GM12878 (cell line): ENCODE measurements around the gene MSL1.
A peak's percentile ranks its signal among the peaks of the same experiment; 100 is the strongest.

Source experiments
- CTCF ChIP-seq, 3 experiments: IDR thresholded peaks in 2 of 3; conservative IDR thresholded peaks in 1 of 3; 2 replicates each; pipeline ENCODE4 v1.5.1; 2011; ENCODE audit warnings: low read depth in 3 of 3, low read length in 3 of 3, mild to moderate bottlenecking in 3 of 3, control low read depth in 2 of 3, moderate library complexity in 2 of 3, inconsistent platforms in 1 of 3, mixed read lengths in 1 of 3; ENCODE audit not compliant: control insufficient read depth in 2 of 3, insufficient read depth in 1 of 3; ENCODE audit errors: extremely low read depth in 1 of 3
- GABPA ChIP-seq: IDR thresholded peaks from 2 replicates; pipeline ENCODE4 v1.6.1; 2014; ENCODE audit warnings: antibody characterized with exemption, low read depth, mild to moderate bottlenecking, inconsistent platforms
- RCOR1 ChIP-seq: conservative IDR thresholded peaks from 2 replicates; pipeline ENCODE4 v1.6.1; 2012; ENCODE audit warnings: low read depth, low read length, improper control_type of control experiment
- USF2 ChIP-seq: IDR thresholded peaks from 2 replicates; pipeline ENCODE4 v1.6.1; 2011; ENCODE audit warnings: low read depth, low read length, improper control_type of control experiment, borderline replicate concordance
- ZNF24 ChIP-seq: fragments of 450-650 bp; IDR thresholded peaks from 2 replicates; pipeline ENCODE4 v1.6.1; 2017; ENCODE audit warnings: antibody characterized with exemption, mild to moderate bottlenecking
- ZNF274 ChIP-seq: IDR thresholded peaks from one replicate; pipeline ENCODE4 v1.8.0; 2011; ENCODE audit not compliant: insufficient read length, insufficient read depth

DNA sequence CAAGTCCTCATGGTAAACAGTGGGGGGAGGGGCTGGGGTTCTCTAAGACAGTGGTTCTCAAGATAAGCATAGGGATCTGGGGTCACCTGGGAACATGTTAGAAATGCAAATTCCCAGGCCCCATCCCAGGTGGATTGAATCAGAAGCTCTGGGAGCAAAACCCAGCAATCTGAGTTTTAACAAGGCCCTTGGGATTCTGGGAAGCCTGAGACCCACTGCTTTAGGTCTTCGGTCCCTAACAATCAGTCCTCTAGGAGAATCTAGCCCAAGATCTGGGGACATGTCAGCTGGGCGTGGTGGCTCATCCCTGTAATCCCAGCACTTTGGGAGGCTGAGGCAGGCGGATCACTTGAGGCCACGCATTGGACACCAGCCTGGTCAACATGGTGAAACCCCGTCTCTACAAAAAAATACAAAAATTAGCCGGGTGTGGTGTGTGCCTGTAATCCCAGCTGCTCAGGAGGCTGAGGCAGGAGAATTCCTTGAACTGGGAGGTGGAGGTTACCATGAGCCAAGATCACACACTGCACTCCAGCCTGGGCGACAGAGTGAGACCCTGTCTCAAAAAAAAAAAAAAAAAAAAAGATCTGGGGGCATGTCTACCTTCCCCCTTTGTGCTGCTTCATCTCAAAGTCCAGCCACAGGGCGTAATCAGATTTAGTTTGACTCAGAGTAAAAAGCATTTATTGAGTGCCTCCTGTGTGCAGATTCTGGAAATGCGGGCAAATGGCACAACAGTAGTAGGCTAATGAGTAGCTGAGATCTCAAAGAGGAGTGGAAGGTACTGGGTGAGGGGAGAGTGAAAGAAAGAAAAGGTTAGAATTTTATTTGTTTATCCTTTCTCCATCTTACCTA lies 12.6 kb upstream of the MSL1 start:
- TF ChIP-seq CTCF (IDR thresholded peaks at IDR 0.05 in 2 of 3, conservative IDR thresholded peaks at IDR 0.05 in 1 of 3; ENCODE audit: control insufficient read depth in 2 of 3, extremely low read depth in 1 of 3, insufficient read depth in 1 of 3, low read depth in 3 of 3, low read length in 3 of 3) (peak; percentile 2 to 29 (median 5); a peak in 2 of 6 replicates), USF2 (no peak), RCOR1 (no peak), ZNF274 (no peak), GABPA (no peak), ZNF24 (no peak)
